H9 (cell line): ENCODE results near the gene SAXO1. TPM values are rescaled to one million over a fixed set of nuclear protein-coding genes. Genes with fewer than 3 reads are reported as not detected.

Experiments
- DNase-seq: peaks from one replicate; pipeline ENCODE4 v3.0.0-alpha.2; 2017
- H2AFZ ChIP-seq: one replicate; pipeline ENCODE4 v1.6.1; 2013; ENCODE audit warnings: mild to moderate bottlenecking, low read length, control low read depth, moderate library complexity
- H2AK5ac ChIP-seq: 2 replicates; pipeline ENCODE4 v1.6.1; 2013; ENCODE audit warnings: low read length, control low read depth, mixed read lengths; ENCODE audit not compliant: insufficient read length
- H2BK120ac ChIP-seq: one replicate; pipeline ENCODE4 v1.6.1; 2013; ENCODE audit warnings: low read depth, mild to moderate bottlenecking, low read length, control low read depth, inconsistent platforms; ENCODE audit not compliant: poor library complexity, severe bottlenecking
- H2BK12ac ChIP-seq: 2 replicates; pipeline ENCODE4 v1.6.1; 2013; ENCODE audit warnings: low read length, control low read depth, mixed read lengths, low read depth; ENCODE audit not compliant: insufficient read length
- H2BK15ac ChIP-seq: 2 replicates; pipeline ENCODE4 v1.6.1; 2013; ENCODE audit warnings: low read depth, low read length, control low read depth
- H2BK20ac ChIP-seq: one replicate; pipeline ENCODE4 v1.6.1; 2013; ENCODE audit warnings: low read depth, mild to moderate bottlenecking, low read length, control low read depth, inconsistent platforms; ENCODE audit not compliant: poor library complexity, severe bottlenecking
- H2BK5ac ChIP-seq: 2 replicates; pipeline ENCODE4 v1.6.1; 2013; ENCODE audit warnings: low read length, control low read depth, mixed read lengths; ENCODE audit not compliant: insufficient read length
- H3K14ac ChIP-seq: 2 replicates; pipeline ENCODE4 v1.6.1; 2013; ENCODE audit warnings: low read length, control low read depth; ENCODE audit not compliant: insufficient read depth
- H3K18ac ChIP-seq: 2 replicates; pipeline ENCODE4 v1.6.1; 2013; ENCODE audit warnings: low read depth, mild to moderate bottlenecking, mixed read lengths, low read length, control low read depth; ENCODE audit not compliant: insufficient read length
- H3K23ac ChIP-seq: 2 replicates; pipeline ENCODE4 v1.6.1; 2013; ENCODE audit warnings: low read length, control low read depth, mixed read lengths, low read depth; ENCODE audit not compliant: insufficient read length
- H3K23me2 ChIP-seq: 2 replicates; pipeline ENCODE4 v1.6.1; 2013; ENCODE audit warnings: low read depth, mild to moderate bottlenecking, mixed read lengths, low read length, control low read depth; ENCODE audit not compliant: insufficient read length, poor library complexity, severe bottlenecking
- H3K27ac ChIP-seq: 2 replicates; pipeline ENCODE4 v1.5.1; 2013; ENCODE audit warnings: low read length, control low read depth, mixed read lengths, low read depth; ENCODE audit not compliant: insufficient read length
- H3K27me3 ChIP-seq: 2 replicates; pipeline ENCODE4 v1.6.1; 2013; ENCODE audit warnings: low read length, control low read depth, inconsistent platforms; ENCODE audit not compliant: insufficient read depth
- H3K4ac ChIP-seq: 2 replicates; pipeline ENCODE4 v1.6.1; 2013; ENCODE audit warnings: low read depth, mild to moderate bottlenecking, control low read depth, inconsistent platforms, low read length, moderate library complexity
- H3K4me1 ChIP-seq: 2 replicates; pipeline ENCODE4 v1.6.1; 2013; ENCODE audit warnings: low read length, control low read depth, inconsistent platforms; ENCODE audit not compliant: insufficient read depth
- H3K4me2 ChIP-seq: 2 replicates; pipeline ENCODE4 v1.6.1; 2013; ENCODE audit warnings: low read length, control low read depth, mixed read lengths; ENCODE audit not compliant: insufficient read length, insufficient read depth
- H3K56ac ChIP-seq: 2 replicates; pipeline ENCODE4 v1.6.1; 2013; ENCODE audit warnings: low read depth, mild to moderate bottlenecking, mixed read lengths, low read length, control low read depth; ENCODE audit not compliant: insufficient read length
- H3K79me1 ChIP-seq: 2 replicates; pipeline ENCODE4 v1.6.1; 2013; ENCODE audit warnings: low read depth, mild to moderate bottlenecking, moderate library complexity, low read length, control low read depth, inconsistent platforms; ENCODE audit not compliant: insufficient read depth, poor library complexity, severe bottlenecking
- H3K79me2 ChIP-seq: 2 replicates; pipeline ENCODE4 v1.6.1; 2013; ENCODE audit warnings: low read length, control low read depth, inconsistent platforms; ENCODE audit not compliant: insufficient read depth
- H3K9ac ChIP-seq: 2 replicates; pipeline ENCODE4 v1.6.1; 2013; ENCODE audit warnings: low read length, control low read depth, mixed read lengths; ENCODE audit not compliant: insufficient read length; ENCODE audit errors: extremely low read depth
- H3K9me3 ChIP-seq: one replicate; pipeline ENCODE4 v1.6.1; 2013; ENCODE audit warnings: low read depth, low read length, inconsistent platforms; ENCODE audit not compliant: control insufficient read depth
- H3T11ph ChIP-seq: one replicate; pipeline ENCODE4 v1.6.1; 2013; ENCODE audit warnings: mild to moderate bottlenecking, low read length, control low read depth, inconsistent platforms
- H4K20me1 ChIP-seq: one replicate; pipeline ENCODE4 v1.6.1; 2013; ENCODE audit not compliant: control insufficient read depth, insufficient read length, insufficient read depth
- H4K5ac ChIP-seq: 2 replicates; pipeline ENCODE4 v1.6.1; 2013; ENCODE audit warnings: low read depth, mild to moderate bottlenecking, mixed read lengths, low read length, control low read depth; ENCODE audit not compliant: insufficient read length
- H4K8ac ChIP-seq: replicated peaks from 2 replicates; pipeline ENCODE4 v1.6.1; 2013; ENCODE audit warnings: low read length, control low read depth, mixed read lengths, low read depth; ENCODE audit not compliant: insufficient read length
- H4K91ac ChIP-seq: 2 replicates; pipeline ENCODE4 v1.6.1; 2013; ENCODE audit warnings: low read depth, mild to moderate bottlenecking, moderate library complexity, mixed read lengths, low read length, control low read depth; ENCODE audit not compliant: insufficient read length
- H3K27ac Mint-ChIP-seq, 3 experiments: 2 replicates in 2 of 3; 3 replicates in 1 of 3; pipeline ENCODE4 v1.8.0; 2020 to 2021; ENCODE audit warnings: mixed read lengths in 3 of 3, mild to moderate bottlenecking in 1 of 3, moderate library complexity in 1 of 3
- H3K27me3 Mint-ChIP-seq: 2 replicates; pipeline ENCODE4 v1.8.0; 2021; ENCODE audit warnings: low read depth, mild to moderate bottlenecking, moderate library complexity, mixed read lengths
- H3K36me3 Mint-ChIP-seq, 3 experiments: 2 replicates in 2 of 3; 3 replicates in 1 of 3; pipeline ENCODE4 v1.8.0; 2020 to 2021; ENCODE audit warnings: low read depth in 3 of 3, mixed read lengths in 3 of 3; ENCODE audit not compliant: insufficient read depth in 1 of 3
- H3K4me1 Mint-ChIP-seq, 2 experiments: 2 replicates each; pipeline ENCODE4 v1.8.0; 2020; ENCODE audit warnings: mixed read lengths in 2 of 2
- H3K4me3 Mint-ChIP-seq, 2 experiments: 2 replicates in 1 of 2; 3 replicates in 1 of 2; pipeline ENCODE4 v1.8.0; 2020 to 2021; ENCODE audit warnings: mild to moderate bottlenecking in 2 of 2, mixed read lengths in 2 of 2, moderate library complexity in 1 of 2
- H3K9me3 Mint-ChIP-seq, 2 experiments: 2 replicates in 1 of 2; 3 replicates in 1 of 2; pipeline ENCODE4 v1.8.0; 2020; ENCODE audit warnings: mild to moderate bottlenecking in 2 of 2, mixed read lengths in 2 of 2, moderate library complexity in 1 of 2
- CTCF ChIP-seq: fragments of 200-600 bp; sonication (generic); conservative IDR thresholded peaks from 3 replicates; pipeline ENCODE4 v1.8.0; 2021; ENCODE audit warnings: antibody characterized with exemption, mild to moderate bottlenecking
- WGBS: extraction: QIAGEN DNeasy Blood & Tissue Kit; methylation state at CpG from one replicate; pipeline ENCODE4 v1.1.7; 2013; ENCODE audit warnings: missing lambda C conversion rate, low lambda C conversion rate, mixed read lengths; ENCODE audit not compliant: insufficient read length; ENCODE audit errors: extremely low coverage; 5-methylcytosine and 5-hydroxymethylcytosine counted together
- total RNA-seq: library from RNA; stranded (reverse); gene quantifications from 2 replicates; pipeline ENCODE4 v1.2.1, GENCODE V29; 2021

Gene SAXO1
- total RNA-seq, 1 experiment from 2014 or later: 0.09 TPM

GRCh38 chr9:18881758-18882157 lies 151.3 kb downstream of the SAXO1 start:
- no peak overlapping the region for H3K56ac ChIP-seq
- no peak overlapping the region for H3K4ac ChIP-seq
- no peaks in the 10 kb centered on the region for H4K20me1 ChIP-seq
- no peaks in the 10 kb centered on the region for H3K27me3 ChIP-seq
- whole genome bisulfite sequencing: no CpG with 5 or more reads among the region's 2 CpGs
- no peaks in the 10 kb centered on the region for H3K79me2 ChIP-seq
- no peak overlapping the region for H3K9ac ChIP-seq
- H4K8ac ChIP-seq: no peak overlapping the region
- no peaks in the 10 kb centered on the region; the same call in 1 of the 2 replicates for H3K27me3 Mint-ChIP-seq
- no peak overlapping the region for H3K23ac ChIP-seq
- no peak overlapping the region for H3K4me3 Mint-ChIP-seq
- DNase-seq: no peak
- no peak for TF ChIP-seq CTCF
- H3K4me1 ChIP-seq: no peaks in the 10 kb centered on the region
- H2BK5ac ChIP-seq: no peak overlapping the region
- no peak overlapping the region for H2BK120ac ChIP-seq
- no peak overlapping the region for H2AFZ ChIP-seq
- H2AK5ac ChIP-seq: no peak overlapping the region
- no peak overlapping the region for H3T11ph ChIP-seq
- H3K18ac ChIP-seq: no peak overlapping the region
- no peak overlapping the region for H2BK20ac ChIP-seq
- no peaks in the 10 kb centered on the region for H3K23me2 ChIP-seq
- no peak overlapping the region for H2BK12ac ChIP-seq
- no peak overlapping the region for H3K27ac ChIP-seq
- H2BK15ac ChIP-seq: no peak overlapping the region
- no peak overlapping the region for H3K14ac ChIP-seq
- H4K5ac ChIP-seq: no peak overlapping the region
- no peaks in the 10 kb centered on the region for H3K9me3 ChIP-seq
- no peak overlapping the region for H3K4me2 ChIP-seq
- peaks cover 11 to 19% of the 10 kb centered on the region in 2 experiments for H3K9me3 Mint-ChIP-seq
- no peaks in the 10 kb centered on the region for H3K79me1 ChIP-seq
- H3K36me3 Mint-ChIP-seq: peaks cover 2 to 8% (median 8%) of the 10 kb centered on the region in 3 experiments; a peak in 5 of 7 replicates
- H4K91ac ChIP-seq: no peak overlapping the region
- no peak overlapping the region for H3K27ac Mint-ChIP-seq
- no peaks in the 10 kb centered on the region for H3K4me1 Mint-ChIP-seq
